Pancreas (tissue), 10 donors: ENCODE data around the gene NUDT14. TPM values are rescaled to one million over a fixed set of nuclear protein-coding genes. Genes with fewer than 3 reads are reported as not detected.

Source experiments
- ATAC-seq, 4 donors: fragments of 200-7000 bp; cut with Tn5 transposase; one replicate each; pipeline versions ENCODE4 v1.8.0 to v1.9.1; 2020; ENCODE audit warnings: mild to moderate bottlenecking in 4 of 4, moderate library complexity in 4 of 4
- DNase-seq, 6 donors: peaks; one replicate each; pipeline ENCODE4 v3.0.0-alpha.2; 2020
- FAIRE-seq: peaks from 2 replicates; lab custom pipeline; 2012; peaks lifted over from hg19 to GRCh38; lab: Jason Lieb, UNC
- H3K27ac ChIP-seq, 4 donors: fragments of 200-600 bp; sonication (generic); 1 replicate in 3 of 4; 2 replicates in 1 of 4; pipeline versions ENCODE4 v1.5.0 to v1.8.0; 2020
- H3K27me3 ChIP-seq, 4 donors: fragments of 200-600 bp; one replicate each; pipeline ENCODE4 v1.8.0; 2021
- H3K36me3 ChIP-seq, 3 donors: fragments of 200-600 bp; sonication (generic) in 1 of 3; one replicate each; pipeline versions ENCODE4 v1.5.0 to v1.8.0; 2020 to 2021
- H3K4me1 ChIP-seq, 3 donors: fragments of 200-600 bp; one replicate each; pipeline ENCODE4 v1.8.0; 2021
- H3K4me3 ChIP-seq, 4 donors: fragments of 200-600 bp; sonication (generic) in 2 of 4; one replicate each; pipeline versions ENCODE4 v1.5.0 to v1.8.0; 2020 to 2021
- H3K9me3 ChIP-seq, 4 donors: fragments of 200-600 bp; one replicate each; pipeline ENCODE4 v1.8.0; 2021
- CTCF ChIP-seq, 4 donors: fragments of 200-600 bp; sonication (generic) in 3 of 4; IDR thresholded peaks; one replicate each; pipeline versions ENCODE4 v1.5.0 to v1.8.0; 2021; ENCODE audit warnings: antibody characterized with exemption in 4 of 4
- WGBS, 2 donors: extraction: QIAGEN DNeasy Blood & Tissue Kit; methylation state at CpG; one replicate each; pipeline ENCODE4 v1.1.7; 2013; 5-methylcytosine and 5-hydroxymethylcytosine counted together
- intact Hi-C, 3 donors: fragments of 100-400 bp; cut with DNase I; formaldehyde crosslinking; loops; one replicate each; pipeline versions ENCODE4 v1.11.1 to v1.14.2; 2022
- polyA plus RNA-seq, 2 donors: library from polyadenylated mRNA; stranded (reverse); fragments of 200-250 nt; gene quantifications; one replicate each; pipeline ENCODE4 v1.2.3, GENCODE V29; 2013
- total RNA-seq, 6 donors: library from RNA; stranded (reverse); fragmentation: NEBNext Ultra II Directional in 4 of 6; extraction: Animal tissue kit (Norgen Biotek cat#: 25700) in 4 of 6; gene quantifications; one replicate each; pipeline versions ENCODE4 v1.2.1 to v1.2.4, GENCODE V29; 2021 to 2023
- donor health status: healthy with polysubstance abuse.
- donor health status: DM: no; HTN: no; CAD: no; lungs with moderate emphysema.
- donor health status: DM: no; HTN: no; CAD: no.
- donor health status: control.
- donor health status: control.
- donor health status: Bipolar disorder and iron deficiency.
- donor health status: DM: yes; HTN: yes; CAD: no.
- donor health status: DM: no; HTN: no; CAD: no.
- donor health status: DM: no; HTN: no; CAD: no.
- donor health status: DM: yes; HTN: yes; CAD: no.

NUDT14 gene
- total and polyA plus RNA-seq, 8 donors, result 24.7 to 64.9 (median 32.6) TPM

GRCh38 chr14:105155071-105155651 is 26.0 kb downstream of the NUDT14 start:
- ATAC-seq, result no peak
- no peak overlapping the region for H3K4me3 ChIP-seq
- H3K27me3 ChIP-seq, result no peaks in the 10 kb centered on the region
- no peak for FAIRE-seq
- no peaks in the 10 kb centered on the region for H3K9me3 ChIP-seq
- intact Hi-C loops, result no loop called here
- no peak overlapping the region for H3K27ac ChIP-seq
- TF ChIP-seq CTCF (IDR thresholded peaks at IDR 0.05), result no peak
- H3K4me1 ChIP-seq, result no peaks in the 10 kb centered on the region
- WGBS, 2 donors, result 86 to 87% methylated on average over 24 of the region's 24 CpGs
- DNase-seq, result peak in 3 of 6 donors; percentile 15 to 59 (median 48)
- no peaks in the 10 kb centered on the region for H3K36me3 ChIP-seq

- ATAC-seq (no peak), DNase-seq (peak in 3 of 6 donors; percentile 18 to 50 (median 45)), FAIRE-seq (no peak)
- Histone ChIP-seq H3K9me3 (no peaks in the 10 kb centered on the region), H3K36me3 (no peaks in the 10 kb centered on the region), H3K27me3 (no peaks in the 10 kb centered on the region), H3K27ac (no peak overlapping the region), H3K4me1 (no peaks in the 10 kb centered on the region), H3K4me3 (no peak overlapping the region)
- WGBS, 2 donors, result 90 to 91% methylated on average over 12 of the region's 12 CpGs
- intact Hi-C loops, result no loop called here
- TF ChIP-seq CTCF (IDR thresholded peaks at IDR 0.05), result no peak
Measured at GRCh38 chr14:105154476-105154871, 26.6 kb downstream of the NUDT14 start.

- no peak overlapping the region for H3K27ac ChIP-seq
- no peak overlapping the region for H3K4me3 ChIP-seq
- H3K36me3 ChIP-seq, result no peaks in the 10 kb centered on the region
- ATAC-seq (no peak), DNase-seq (peak in 2 of 6 donors; percentile 56 to 70), FAIRE-seq (no peak)
- no peaks in the 10 kb centered on the region for H3K27me3 ChIP-seq
- no peak for TF ChIP-seq CTCF (IDR thresholded peaks at IDR 0.05)
- WGBS, 2 donors, result 92 to 93% methylated on average over 26 of the region's 26 CpGs
- H3K4me1 ChIP-seq, result no peaks in the 10 kb centered on the region
- intact Hi-C loops, result no loop called here
- no peaks in the 10 kb centered on the region for H3K9me3 ChIP-seq
Measured at GRCh38 chr14:105153739-105154475, 27.2 kb downstream of the NUDT14 start.

GRCh38 chr14:105153331-105153731 is 27.8 kb downstream of the NUDT14 start:
- ATAC-seq (peak in 1 of 4 donors; percentile 8), FAIRE-seq (no peak), DNase-seq (peak in 3 of 6 donors; percentile 28 to 69 (median 49))
- Histone ChIP-seq H3K4me1 (no peaks in the 10 kb centered on the region), H3K27me3 (no peaks in the 10 kb centered on the region), H3K4me3 (no peak overlapping the region), H3K27ac (no peak overlapping the region), H3K36me3 (no peaks in the 10 kb centered on the region), H3K9me3 (no peaks in the 10 kb centered on the region)
- no peak for TF ChIP-seq CTCF (IDR thresholded peaks at IDR 0.05)
- intact Hi-C loops, result no loop called here
- WGBS, 2 donors, result 83 to 85% methylated on average over 18 of the region's 18 CpGs

- no peak for FAIRE-seq
- H3K9me3 ChIP-seq, result no peaks in the 10 kb centered on the region
- H3K27ac ChIP-seq, result no peak overlapping the region
- H3K27me3 ChIP-seq, result no peaks in the 10 kb centered on the region
- peak in 1 of 6 donors; percentile 53 for DNase-seq
- intact Hi-C loops, result no loop called here
- H3K4me1 ChIP-seq, result no peaks in the 10 kb centered on the region
- WGBS, 2 donors, result 83 to 87% methylated on average over 14 of the region's 14 CpGs
- no peak for ATAC-seq
- no peaks in the 10 kb centered on the region for H3K36me3 ChIP-seq
- no peak overlapping the region for H3K4me3 ChIP-seq
- no peak for TF ChIP-seq CTCF (IDR thresholded peaks at IDR 0.05)
Measured at GRCh38 chr14:105152794-105153241, 28.3 kb downstream of the NUDT14 start.
